ENCODE data around the gene TACSTD2. TPM values are rescaled to one million over a fixed set of nuclear protein-coding genes. Genes with fewer than 3 reads are reported as not detected.
A peak's percentile ranks its signal among the peaks of the same experiment; 100 is the strongest.

TACSTD2 gene
- polyA plus RNA-seq, 3 donors: 3.2 TPM; not detected in 2

DNA sequence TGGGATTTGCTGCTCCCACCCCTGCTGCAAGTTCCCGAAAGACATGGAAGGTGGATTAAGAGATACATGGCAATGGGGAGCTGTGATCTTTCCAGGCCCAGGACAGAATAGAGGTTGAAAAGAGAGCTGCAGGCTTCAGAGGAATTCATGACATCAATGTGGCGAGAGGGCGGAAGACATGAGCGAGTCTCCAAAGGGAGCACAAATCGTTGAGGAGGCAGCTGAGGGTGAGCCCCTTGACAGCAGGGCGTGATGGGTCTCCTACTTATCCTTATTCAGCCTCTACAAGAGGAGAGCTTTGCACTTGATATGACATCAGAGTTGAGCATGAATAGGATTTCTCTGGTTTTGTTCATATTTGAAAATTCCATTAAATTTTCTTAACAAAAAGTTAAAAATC, 45.5 kb upstream of the TACSTD2 start:
- H3K36me3 ChIP-seq (replicated peaks in 1 of 2; ENCODE audit: control insufficient read depth in 1 of 2, insufficient read depth in 2 of 2, low read length in 2 of 2): no peaks in the 10 kb centered on the region
- H3K27ac ChIP-seq (ENCODE audit: low read depth in 1 of 2, low read length in 2 of 2): no peak overlapping the region
- H3K79me2 ChIP-seq (ENCODE audit: insufficient read depth, low read length): no peaks in the 10 kb centered on the region
- Mint-ChIP-seq H3K4me3 (no peak overlapping the region), H3K4me1 (peaks cover 46% of the 10 kb centered on the region), H3K27me3 (ENCODE audit: low read depth in 3 of 3) (peaks cover 2 to 6% (median 4%) of the 10 kb centered on the region in 3 donors), H3K36me3 (no peaks in the 10 kb centered on the region), H3K9me3 (no peaks in the 10 kb centered on the region), H3K27ac (no peak overlapping the region)
- WGBS (ENCODE audit: insufficient coverage): 100% methylated on average over 1 of the region's 6 CpGs
- no peak overlapping the region for H2AFZ ChIP-seq (ENCODE audit: insufficient read depth, low read depth, low read length, poor library complexity, severe bottlenecking)
- no peak for DNase-seq
- no peaks in the 10 kb centered on the region for H3K27me3 ChIP-seq (ENCODE audit: control insufficient read depth in 2 of 2, insufficient read depth in 2 of 2, low read length in 2 of 2)
- no peaks in the 10 kb centered on the region for H4K20me1 ChIP-seq (ENCODE audit: insufficient read depth, low read length)
- H3K4me3 ChIP-seq (replicated peaks in 1 of 3; ENCODE audit: low read depth in 2 of 3, low read length in 3 of 3): no peak overlapping the region
- TF ChIP-seq, protein P1, sequence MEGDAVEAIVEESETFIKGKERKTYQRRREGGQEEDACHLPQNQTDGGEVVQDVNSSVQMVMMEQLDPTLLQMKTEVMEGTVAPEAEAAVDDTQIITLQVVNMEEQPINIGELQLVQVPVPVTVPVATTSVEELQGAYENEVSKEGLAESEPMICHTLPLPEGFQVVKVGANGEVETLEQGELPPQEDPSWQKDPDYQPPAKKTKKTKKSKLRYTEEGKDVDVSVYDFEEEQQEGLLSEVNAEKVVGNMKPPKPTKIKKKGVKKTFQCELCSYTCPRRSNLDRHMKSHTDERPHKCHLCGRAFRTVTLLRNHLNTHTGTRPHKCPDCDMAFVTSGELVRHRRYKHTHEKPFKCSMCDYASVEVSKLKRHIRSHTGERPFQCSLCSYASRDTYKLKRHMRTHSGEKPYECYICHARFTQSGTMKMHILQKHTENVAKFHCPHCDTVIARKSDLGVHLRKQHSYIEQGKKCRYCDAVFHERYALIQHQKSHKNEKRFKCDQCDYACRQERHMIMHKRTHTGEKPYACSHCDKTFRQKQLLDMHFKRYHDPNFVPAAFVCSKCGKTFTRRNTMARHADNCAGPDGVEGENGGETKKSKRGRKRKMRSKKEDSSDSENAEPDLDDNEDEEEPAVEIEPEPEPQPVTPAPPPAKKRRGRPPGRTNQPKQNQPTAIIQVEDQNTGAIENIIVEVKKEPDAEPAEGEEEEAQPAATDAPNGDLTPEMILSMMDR (IDR thresholded peaks at IDR 0.05): no peak
- H3K4me1 ChIP-seq (ENCODE audit: control insufficient read depth in 1 of 2, insufficient read depth in 2 of 2, low read length in 2 of 2): peaks cover 43 to 48% of the 10 kb centered on the region in 2 donors
- no peak overlapping the region for H3K9ac ChIP-seq (ENCODE audit: insufficient read depth, low read length, poor library complexity, severe bottlenecking)
- no peak overlapping the region for H3K4me2 ChIP-seq (replicated peaks; ENCODE audit: extremely low read depth, low read length, poor library complexity, severe bottlenecking)
- no peaks in the 10 kb centered on the region for H3K9me3 ChIP-seq (replicated peaks in 1 of 2; ENCODE audit: control insufficient read depth in 1 of 2, insufficient read depth in 1 of 2, low read length in 2 of 2)
- intact Hi-C loops (cut with micrococcal nuclease): no loop called here

DNA sequence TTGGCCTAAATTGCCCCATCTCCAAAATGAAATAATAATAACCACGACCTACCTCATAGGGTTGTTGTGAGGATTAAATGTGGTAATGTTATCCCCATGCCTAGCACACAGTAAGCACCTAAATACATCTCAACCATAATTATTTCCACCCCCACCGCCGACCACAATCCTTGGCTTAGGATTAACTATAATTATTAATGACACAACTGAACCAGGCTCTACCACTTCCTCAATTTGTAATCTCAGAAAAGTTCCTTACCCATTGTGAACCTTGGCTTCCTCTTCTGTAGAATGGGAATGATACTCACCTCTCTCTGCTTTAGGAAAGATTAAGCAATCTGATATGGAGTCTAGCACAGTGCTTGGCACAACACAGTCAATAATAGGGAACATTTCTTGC, 44.3 kb upstream of the TACSTD2 start:
- intact Hi-C loops (cut with micrococcal nuclease): no loop called here
- Histone ChIP-seq H3K79me2 (ENCODE audit: insufficient read depth, low read length) (no peaks in the 10 kb centered on the region), H3K36me3 (replicated peaks in 1 of 2; ENCODE audit: control insufficient read depth in 1 of 2, insufficient read depth in 2 of 2, low read length in 2 of 2) (no peaks in the 10 kb centered on the region), H3K4me3 (replicated peaks in 1 of 3; ENCODE audit: low read depth in 2 of 3, low read length in 3 of 3) (no peak overlapping the region), H3K27me3 (ENCODE audit: control insufficient read depth in 2 of 2, insufficient read depth in 2 of 2, low read length in 2 of 2) (no peaks in the 10 kb centered on the region), H3K9ac (ENCODE audit: insufficient read depth, low read length, poor library complexity, severe bottlenecking) (no peak overlapping the region), H3K27ac (ENCODE audit: low read depth in 1 of 2, low read length in 2 of 2) (peak overlapping the region in 1 of 2 donors; percentile 88), H2AFZ (ENCODE audit: insufficient read depth, low read depth, low read length, poor library complexity, severe bottlenecking) (no peak overlapping the region), H3K9me3 (replicated peaks in 1 of 2; ENCODE audit: control insufficient read depth in 1 of 2, insufficient read depth in 1 of 2, low read length in 2 of 2) (no peaks in the 10 kb centered on the region), H3K4me1 (ENCODE audit: control insufficient read depth in 1 of 2, insufficient read depth in 2 of 2, low read length in 2 of 2) (peaks cover 46 to 54% of the 10 kb centered on the region in 2 donors), H3K4me2 (replicated peaks; ENCODE audit: extremely low read depth, low read length, poor library complexity, severe bottlenecking) (peak overlapping the region; percentile 16), H4K20me1 (ENCODE audit: insufficient read depth, low read length) (no peaks in the 10 kb centered on the region)
- no peaks in the 10 kb centered on the region for H3K9me3 Mint-ChIP-seq
- H3K4me3 Mint-ChIP-seq: peak overlapping the region in 1 of 2 donors; percentile 24
- no peaks in the 10 kb centered on the region for H3K36me3 Mint-ChIP-seq
- WGBS (ENCODE audit: insufficient coverage): no CpG with 5 or more reads among the region's 3 CpGs
- peak; percentile 29 to 62 (median 59) for DNase-seq
- peak overlapping the region in 6 of 7 donors; percentile 18 to 87 (median 69) for H3K27ac Mint-ChIP-seq
- H3K27me3 Mint-ChIP-seq (ENCODE audit: low read depth in 3 of 3): peaks cover 2 to 6% (median 4%) of the 10 kb centered on the region in 3 donors
- H3K4me1 Mint-ChIP-seq: peaks cover 52% of the 10 kb centered on the region
- TF ChIP-seq, protein P1 (IDR thresholded peaks at IDR 0.05): no peak

Measured in CD14-positive monocyte (primary cell).